Choroid plexus epithelial cell (primary cell): ENCODE data around the gene TST.

Source experiments
- DNase-seq: peaks from one replicate; pipeline ENCODE4 v3.0.0-alpha.2; 2010; ENCODE audit warnings: low read depth
- H3K4me3 ChIP-seq: 2 replicates; pipeline ENCODE4 v1.5.1; 2011; ENCODE audit warnings: low read depth, mild to moderate bottlenecking, control low read depth, low read length, moderate library complexity
- TF ChIP-seq, protein P1 (sequence below): conservative IDR thresholded peaks from 2 replicates; pipeline ENCODE4 v1.5.1; 2011; ENCODE audit warnings: low read depth, mild to moderate bottlenecking, control low read depth, inconsistent platforms, low read length, moderate library complexity

Gene TST

DNA sequence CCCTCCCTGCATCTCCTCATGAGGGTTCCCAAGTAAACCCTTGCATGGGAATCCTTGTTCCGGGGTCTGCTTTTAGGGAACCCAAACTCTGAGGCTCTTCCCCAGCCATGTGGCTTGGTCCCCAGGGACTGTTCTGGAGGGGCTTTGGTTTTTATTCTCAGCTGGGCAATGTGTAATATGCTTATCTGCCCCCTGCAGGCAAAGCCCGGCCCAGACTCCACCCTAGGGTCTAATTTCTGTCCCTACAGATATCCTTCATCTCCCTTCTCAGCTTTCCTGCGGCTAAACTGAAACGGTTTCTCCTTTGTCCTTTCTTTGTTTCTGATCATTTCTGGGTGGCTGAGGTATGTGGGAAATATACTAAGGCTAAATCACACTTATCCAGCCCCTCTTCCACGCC is 37.1 kb downstream of the TST start:
- DNase-seq: no peak
- TF ChIP-seq, protein P1, sequence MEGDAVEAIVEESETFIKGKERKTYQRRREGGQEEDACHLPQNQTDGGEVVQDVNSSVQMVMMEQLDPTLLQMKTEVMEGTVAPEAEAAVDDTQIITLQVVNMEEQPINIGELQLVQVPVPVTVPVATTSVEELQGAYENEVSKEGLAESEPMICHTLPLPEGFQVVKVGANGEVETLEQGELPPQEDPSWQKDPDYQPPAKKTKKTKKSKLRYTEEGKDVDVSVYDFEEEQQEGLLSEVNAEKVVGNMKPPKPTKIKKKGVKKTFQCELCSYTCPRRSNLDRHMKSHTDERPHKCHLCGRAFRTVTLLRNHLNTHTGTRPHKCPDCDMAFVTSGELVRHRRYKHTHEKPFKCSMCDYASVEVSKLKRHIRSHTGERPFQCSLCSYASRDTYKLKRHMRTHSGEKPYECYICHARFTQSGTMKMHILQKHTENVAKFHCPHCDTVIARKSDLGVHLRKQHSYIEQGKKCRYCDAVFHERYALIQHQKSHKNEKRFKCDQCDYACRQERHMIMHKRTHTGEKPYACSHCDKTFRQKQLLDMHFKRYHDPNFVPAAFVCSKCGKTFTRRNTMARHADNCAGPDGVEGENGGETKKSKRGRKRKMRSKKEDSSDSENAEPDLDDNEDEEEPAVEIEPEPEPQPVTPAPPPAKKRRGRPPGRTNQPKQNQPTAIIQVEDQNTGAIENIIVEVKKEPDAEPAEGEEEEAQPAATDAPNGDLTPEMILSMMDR: peak; percentile 33
- H3K4me3 ChIP-seq: no peak overlapping the region

GRCh38 chr22:36981247-36981775 is 37.9 kb downstream of the TST start:
- TF ChIP-seq, protein P1: no peak
- no peak overlapping the region for H3K4me3 ChIP-seq
- no peak for DNase-seq

DNA sequence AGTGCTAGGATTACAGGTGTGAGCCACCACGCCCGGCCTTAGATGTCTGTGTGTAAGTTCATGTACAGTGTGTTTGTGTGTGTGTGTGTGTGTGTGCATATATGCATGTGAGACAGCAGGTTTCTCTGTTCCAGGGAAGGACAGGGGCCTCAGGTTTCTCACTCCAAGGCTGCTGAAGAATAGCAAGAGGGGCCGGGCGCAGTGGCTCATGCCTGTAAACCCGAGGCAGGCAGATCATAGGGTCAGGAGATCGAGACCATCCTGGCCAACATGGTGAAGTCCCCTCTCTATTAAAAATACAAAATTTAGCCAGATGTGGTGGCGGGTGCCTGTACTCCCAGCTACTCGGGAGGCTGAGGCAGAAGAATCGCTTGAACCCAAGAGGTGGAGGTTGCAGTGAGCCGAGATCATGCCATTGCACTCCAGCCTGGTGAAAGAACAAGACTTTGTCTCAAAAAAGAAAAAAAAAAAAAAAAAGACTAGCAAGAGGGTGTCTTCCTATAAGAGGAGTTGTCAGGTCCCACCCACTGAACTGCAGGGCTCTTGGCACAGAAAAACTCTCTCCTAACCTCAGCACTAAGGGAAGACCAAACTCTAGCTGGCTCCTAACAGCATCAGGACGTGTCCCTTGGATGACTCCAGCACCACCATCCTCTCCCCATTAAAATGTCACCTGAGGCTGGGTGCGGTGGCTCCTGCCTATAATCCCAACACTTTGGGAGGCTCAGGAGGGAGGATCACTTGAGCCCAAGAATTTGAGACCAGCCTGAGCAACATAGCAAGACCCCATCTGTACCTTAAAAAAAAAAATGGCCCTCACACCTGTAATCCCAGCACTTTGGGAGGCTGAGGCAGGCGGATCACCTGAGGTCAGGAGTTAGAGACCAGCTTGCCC is 40.0 kb downstream of the TST start:
- TF ChIP-seq, protein P1: no peak
- DNase-seq: no peak

GRCh38 chr22:36977947-36978660 is 41.1 kb downstream of the TST start:
- TF ChIP-seq, protein P1: peak; percentile 90
- H3K4me3 ChIP-seq: peak overlapping the region; percentile 54
- peak; percentile 87 for DNase-seq

More for the DNA sequence above, 40.0 kb downstream of the TST start:
- H3K4me3 ChIP-seq: no peak overlapping the region

- peak; percentile 57 for DNase-seq
- H3K4me3 ChIP-seq: peak overlapping the region; percentile 54
- TF ChIP-seq, protein P1: peak; percentile 63
Measured at GRCh38 chr22:36977401-36977861, 41.8 kb downstream of the TST start.

GRCh38 chr22:36976606-36977005 is 42.6 kb downstream of the TST start:
- TF ChIP-seq, protein P1: no peak
- no peak overlapping the region for H3K4me3 ChIP-seq
- DNase-seq: no peak
